Bronchial epithelial cell (primary cell): Measurements from ENCODE around the gene CHST9. TPM values are rescaled to one million over a fixed set of nuclear protein-coding genes. Genes with fewer than 3 reads are reported as not detected.

Source experiments
- DNase-seq: peaks from one replicate; pipeline ENCODE4 v3.0.0-alpha.2; 2010; ENCODE audit warnings: low read depth
- FAIRE-seq: peaks from 2 replicates; lab custom pipeline; 2011; peaks lifted over from hg19 to GRCh38; lab: Jason Lieb, UNC
- H3K27me3 ChIP-seq: 2 replicates; pipeline ENCODE4 v1.5.1; 2011; ENCODE audit warnings: low read length; ENCODE audit not compliant: control insufficient read depth, insufficient read depth
- H3K36me3 ChIP-seq: 2 replicates; pipeline ENCODE4 v1.5.1; 2011; ENCODE audit warnings: low read length; ENCODE audit not compliant: control insufficient read depth, insufficient read depth
- H3K4me3 ChIP-seq: 2 replicates; pipeline ENCODE4 v1.5.1; 2011; ENCODE audit warnings: mild to moderate bottlenecking, low read depth, low read length, control low read depth
- total RNA-seq: library from RNA; depleted of rRNA; stranded (reverse); fragments of >200 nt; gene quantifications from 2 replicates; pipeline ENCODE4 v1.2.1, GENCODE V29; 2014
- TF ChIP-seq, protein P1 (sequence below): IDR thresholded peaks from 2 replicates; pipeline ENCODE4 v1.5.1; 2011; ENCODE audit warnings: mild to moderate bottlenecking, moderate library complexity, low read length, control low read depth, inconsistent platforms; ENCODE audit not compliant: insufficient read depth, severe bottlenecking

CHST9 gene
- total RNA-seq, 1 donor from 2014 or later: 0.26 TPM

DNA sequence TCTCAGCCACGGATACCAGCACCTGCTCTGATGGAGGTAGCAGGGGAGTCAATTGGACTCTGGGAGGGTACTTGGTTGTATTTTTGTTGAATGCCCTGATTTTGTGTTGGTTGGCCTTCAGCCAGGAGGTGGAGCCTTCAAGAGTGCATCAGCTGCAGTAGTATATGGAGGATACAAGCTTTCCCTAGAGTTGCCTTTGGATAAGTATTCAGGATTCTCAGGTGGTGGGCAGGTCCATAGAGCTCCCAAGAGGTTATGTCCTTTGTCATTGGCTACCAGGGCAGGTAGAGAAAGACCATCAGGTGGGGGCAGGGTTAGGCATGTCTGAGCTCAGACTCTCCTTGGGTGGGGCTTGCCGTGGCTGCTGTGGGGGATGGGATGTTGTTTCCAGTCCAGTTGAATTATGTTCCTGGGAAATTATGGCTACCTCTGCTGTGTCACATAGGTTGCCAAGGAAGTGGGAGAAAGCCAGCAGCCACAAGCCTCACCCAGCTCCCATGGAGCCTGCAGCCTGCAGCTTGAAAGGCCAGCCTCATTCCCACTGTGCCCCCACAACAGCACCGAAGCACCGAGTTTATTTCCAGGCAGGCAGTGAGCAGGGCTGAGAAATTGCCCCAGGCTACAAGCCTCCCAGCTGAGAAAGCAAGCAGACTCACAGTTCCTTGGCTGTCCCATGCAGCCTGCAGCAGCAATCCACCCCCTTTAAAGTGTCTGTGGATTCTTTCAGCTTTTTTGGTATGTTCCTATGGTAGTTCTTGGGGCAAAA lies 38.6 kb upstream of the CHST9 start:
- FAIRE-seq: no peak
- Histone ChIP-seq H3K4me3 (no peak overlapping the region), H3K27me3 (no peaks in the 10 kb centered on the region), H3K36me3 (no peaks in the 10 kb centered on the region)
- peak; percentile 44 for DNase-seq
- TF ChIP-seq, protein P1, sequence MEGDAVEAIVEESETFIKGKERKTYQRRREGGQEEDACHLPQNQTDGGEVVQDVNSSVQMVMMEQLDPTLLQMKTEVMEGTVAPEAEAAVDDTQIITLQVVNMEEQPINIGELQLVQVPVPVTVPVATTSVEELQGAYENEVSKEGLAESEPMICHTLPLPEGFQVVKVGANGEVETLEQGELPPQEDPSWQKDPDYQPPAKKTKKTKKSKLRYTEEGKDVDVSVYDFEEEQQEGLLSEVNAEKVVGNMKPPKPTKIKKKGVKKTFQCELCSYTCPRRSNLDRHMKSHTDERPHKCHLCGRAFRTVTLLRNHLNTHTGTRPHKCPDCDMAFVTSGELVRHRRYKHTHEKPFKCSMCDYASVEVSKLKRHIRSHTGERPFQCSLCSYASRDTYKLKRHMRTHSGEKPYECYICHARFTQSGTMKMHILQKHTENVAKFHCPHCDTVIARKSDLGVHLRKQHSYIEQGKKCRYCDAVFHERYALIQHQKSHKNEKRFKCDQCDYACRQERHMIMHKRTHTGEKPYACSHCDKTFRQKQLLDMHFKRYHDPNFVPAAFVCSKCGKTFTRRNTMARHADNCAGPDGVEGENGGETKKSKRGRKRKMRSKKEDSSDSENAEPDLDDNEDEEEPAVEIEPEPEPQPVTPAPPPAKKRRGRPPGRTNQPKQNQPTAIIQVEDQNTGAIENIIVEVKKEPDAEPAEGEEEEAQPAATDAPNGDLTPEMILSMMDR: no peak

- Histone ChIP-seq H3K4me3 (no peak overlapping the region), H3K27me3 (no peaks in the 10 kb centered on the region), H3K36me3 (no peaks in the 10 kb centered on the region)
- peak; percentile 94 for DNase-seq
- FAIRE-seq: no peak
- TF ChIP-seq, protein P1: no peak
Measured at GRCh38 chr18:27214831-27215230, 29.7 kb upstream of the CHST9 start.

GRCh38 chr18:27213123-27213717 lies 28.1 kb upstream of the CHST9 start:
- no peaks in the 10 kb centered on the region for H3K27me3 ChIP-seq
- DNase-seq (no peak), FAIRE-seq (peak; percentile 23)
- TF ChIP-seq, protein P1: no peak
- H3K36me3 ChIP-seq: no peaks in the 10 kb centered on the region
- H3K4me3 ChIP-seq: no peak overlapping the region

DNA sequence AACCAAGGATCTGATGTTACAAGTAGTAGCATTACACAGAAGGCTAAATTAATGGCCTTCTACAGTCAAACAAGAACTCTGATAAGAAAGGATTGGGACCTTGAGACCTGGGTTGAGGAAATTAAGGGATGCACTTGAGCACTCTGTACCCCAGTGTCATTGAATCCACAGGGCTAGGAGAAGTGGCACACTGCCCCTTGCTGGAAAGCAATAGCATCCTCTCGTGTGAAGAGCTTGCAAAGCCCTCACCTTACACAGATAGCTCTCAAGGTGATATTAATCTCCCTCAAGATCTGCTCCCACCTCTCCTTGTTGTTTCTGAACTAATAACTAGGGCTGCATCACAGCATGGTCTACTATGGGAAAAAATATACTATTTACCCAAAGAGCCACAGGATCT lies 26.5 kb upstream of the CHST9 start:
- Histone ChIP-seq H3K36me3 (no peaks in the 10 kb centered on the region), H3K27me3 (no peaks in the 10 kb centered on the region), H3K4me3 (no peak overlapping the region)
- TF ChIP-seq, protein P1: no peak
- FAIRE-seq (no peak), DNase-seq (no peak)

- H3K27me3 ChIP-seq: no peaks in the 10 kb centered on the region
- TF ChIP-seq, protein P1: no peak
- H3K36me3 ChIP-seq: no peaks in the 10 kb centered on the region
- FAIRE-seq (no peak), DNase-seq (no peak)
- H3K4me3 ChIP-seq: no peak overlapping the region
Measured at GRCh38 chr18:27206411-27206810, 21.3 kb upstream of the CHST9 start.

GRCh38 chr18:27202741-27203140 lies 17.6 kb upstream of the CHST9 start:
- no peaks in the 10 kb centered on the region for H3K27me3 ChIP-seq
- DNase-seq (peak; percentile 82), FAIRE-seq (no peak)
- TF ChIP-seq, protein P1: no peak
- H3K36me3 ChIP-seq: no peaks in the 10 kb centered on the region
- no peak overlapping the region for H3K4me3 ChIP-seq
